Right atrium auricular region (tissue), 2 donors: ENCODE results near the gene ARID4B. TPM values are rescaled to one million over a fixed set of nuclear protein-coding genes. Genes with fewer than 3 reads are reported as not detected.
"Not testable (repeated sequence)": the region's sequence is repeated elsewhere in the genome, so short reads cannot be mapped to it uniquely, and the experiment has no call there.

Experiments used
- DNase-seq: peaks from one replicate; pipeline ENCODE4 v3.0.0-alpha.2; 2019; ENCODE audit warnings: low spot score
- H3K27ac ChIP-seq, 2 donors: fragments of 200-600 bp; sonication (generic); 1 replicate in 1 of 2; 2 replicates in 1 of 2; pipeline ENCODE4 v1.5.1; 2016 to 2019
- H3K27me3 ChIP-seq, 2 donors: fragments of 200-600 bp; sonication (generic); one replicate each; pipeline versions ENCODE4 v1.5.1 to v1.6.0; 2017 to 2019
- H3K36me3 ChIP-seq: fragments of 200-600 bp; sonication (generic); one replicate; pipeline ENCODE4 v1.5.1; 2016
- H3K4me1 ChIP-seq, 2 donors: fragments of 200-600 bp; sonication (generic); one replicate each; pipeline versions ENCODE4 v1.5.1 to v1.6.0; 2017 to 2019
- H3K4me3 ChIP-seq, 2 donors: fragments of 200-600 bp; sonication (generic); 1 replicate in 1 of 2; 2 replicates in 1 of 2; pipeline ENCODE4 v1.5.1; 2017 to 2019; ENCODE audit warnings: mild to moderate bottlenecking in 1 of 2, moderate library complexity in 1 of 2
- H3K9me3 ChIP-seq, 2 donors: fragments of 200-600 bp; sonication (generic); one replicate each; pipeline ENCODE4 v1.5.1; 2019
- total RNA-seq, 2 donors: library from RNA; depleted of rRNA; stranded (reverse); fragments of >200 nt; gene quantifications; one replicate each; pipeline ENCODE4 v1.1.0, GENCODE V29; 2016
- TF ChIP-seq, protein P1 (sequence below), 2 donors: fragments of 200-600 bp; sonication (generic); IDR thresholded peaks; one replicate each; pipeline ENCODE4 v1.5.1; 2019; ENCODE audit warnings: antibody characterized with exemption in 2 of 2

The ARID4B gene
- total RNA-seq, 2 donors from 2014 or later: 15.9 to 16.1 TPM

DNA sequence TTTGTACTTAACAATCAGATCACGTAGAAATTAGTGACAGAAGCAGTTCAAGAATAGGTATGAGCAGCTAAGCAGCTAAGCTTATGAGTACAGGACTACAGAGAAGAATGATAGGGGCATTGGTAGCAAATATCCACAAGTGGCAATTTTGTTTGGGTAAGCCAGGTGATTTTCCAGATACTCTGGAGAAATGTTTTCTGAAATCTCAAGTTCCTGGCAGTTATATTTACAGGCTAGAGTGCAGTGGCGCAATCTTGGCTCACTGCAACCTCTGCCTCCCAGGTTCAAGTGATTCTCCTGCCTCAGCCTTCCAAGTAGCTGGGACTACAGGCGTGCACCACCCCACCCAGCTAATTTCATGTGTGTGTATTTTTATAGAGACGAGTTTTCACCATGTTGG is 55.1 kb downstream of the ARID4B start:
- TF ChIP-seq, protein P1, sequence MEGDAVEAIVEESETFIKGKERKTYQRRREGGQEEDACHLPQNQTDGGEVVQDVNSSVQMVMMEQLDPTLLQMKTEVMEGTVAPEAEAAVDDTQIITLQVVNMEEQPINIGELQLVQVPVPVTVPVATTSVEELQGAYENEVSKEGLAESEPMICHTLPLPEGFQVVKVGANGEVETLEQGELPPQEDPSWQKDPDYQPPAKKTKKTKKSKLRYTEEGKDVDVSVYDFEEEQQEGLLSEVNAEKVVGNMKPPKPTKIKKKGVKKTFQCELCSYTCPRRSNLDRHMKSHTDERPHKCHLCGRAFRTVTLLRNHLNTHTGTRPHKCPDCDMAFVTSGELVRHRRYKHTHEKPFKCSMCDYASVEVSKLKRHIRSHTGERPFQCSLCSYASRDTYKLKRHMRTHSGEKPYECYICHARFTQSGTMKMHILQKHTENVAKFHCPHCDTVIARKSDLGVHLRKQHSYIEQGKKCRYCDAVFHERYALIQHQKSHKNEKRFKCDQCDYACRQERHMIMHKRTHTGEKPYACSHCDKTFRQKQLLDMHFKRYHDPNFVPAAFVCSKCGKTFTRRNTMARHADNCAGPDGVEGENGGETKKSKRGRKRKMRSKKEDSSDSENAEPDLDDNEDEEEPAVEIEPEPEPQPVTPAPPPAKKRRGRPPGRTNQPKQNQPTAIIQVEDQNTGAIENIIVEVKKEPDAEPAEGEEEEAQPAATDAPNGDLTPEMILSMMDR (IDR thresholded peaks at IDR 0.05): no peak
- no peak for DNase-seq
- H3K36me3 ChIP-seq: no peaks in the 10 kb centered on the region
- no peaks in the 10 kb centered on the region for H3K9me3 ChIP-seq
- no peak overlapping the region for H3K4me3 ChIP-seq
- no peak overlapping the region for H3K27ac ChIP-seq
- H3K4me1 ChIP-seq: peaks cover 0 to 5% of the 10 kb centered on the region in 2 donors
- H3K27me3 ChIP-seq: no peaks in the 10 kb centered on the region

DNA sequence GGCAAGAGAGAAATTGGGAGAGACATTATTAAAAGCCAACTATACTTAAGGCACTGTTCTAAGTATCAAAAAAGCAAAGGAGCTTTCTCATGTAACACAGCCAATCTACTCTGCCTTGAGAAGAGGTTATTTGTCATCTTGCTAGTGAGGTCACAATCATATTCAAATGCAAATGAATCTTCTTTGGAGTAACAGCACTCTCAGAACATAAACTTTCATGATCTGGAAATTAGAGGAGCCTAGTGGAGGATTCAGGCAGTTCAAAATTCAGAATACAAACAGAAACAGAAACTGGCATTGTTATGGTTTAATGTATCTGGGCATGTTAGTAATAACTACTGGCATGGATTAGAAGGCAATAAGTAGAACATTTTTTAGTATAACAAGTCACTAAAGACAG is 57.4 kb downstream of the ARID4B start:
- Histone ChIP-seq H3K9me3 (no peaks in the 10 kb centered on the region), H3K27ac (no peak overlapping the region), H3K27me3 (no peaks in the 10 kb centered on the region), H3K36me3 (no peaks in the 10 kb centered on the region), H3K4me3 (no peak overlapping the region), H3K4me1 (peaks cover 0 to 17% of the 10 kb centered on the region in 2 donors)
- DNase-seq: no peak
- TF ChIP-seq, protein P1 (IDR thresholded peaks at IDR 0.05): no peak

DNA sequence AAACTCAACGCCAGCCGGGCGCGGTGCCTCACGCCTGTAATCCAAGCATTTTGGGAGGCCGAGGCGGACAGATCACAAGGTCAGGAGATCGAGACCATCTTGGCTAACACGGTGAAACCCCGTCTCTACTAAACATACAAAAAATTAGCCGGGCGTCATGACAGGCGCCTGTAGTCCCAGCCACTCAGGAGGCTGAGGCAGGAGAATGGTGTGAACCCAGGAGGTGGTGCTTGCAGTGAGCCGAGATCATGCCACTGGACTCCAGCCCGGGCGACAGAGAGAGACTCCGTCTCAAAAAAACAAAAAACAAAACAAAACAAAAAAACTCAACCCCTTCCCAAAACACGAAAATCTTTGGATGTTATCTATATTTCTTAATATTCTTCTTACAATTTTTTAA is 58.0 kb downstream of the ARID4B start:
- not testable (repeated sequence) for H3K27ac ChIP-seq

DNA sequence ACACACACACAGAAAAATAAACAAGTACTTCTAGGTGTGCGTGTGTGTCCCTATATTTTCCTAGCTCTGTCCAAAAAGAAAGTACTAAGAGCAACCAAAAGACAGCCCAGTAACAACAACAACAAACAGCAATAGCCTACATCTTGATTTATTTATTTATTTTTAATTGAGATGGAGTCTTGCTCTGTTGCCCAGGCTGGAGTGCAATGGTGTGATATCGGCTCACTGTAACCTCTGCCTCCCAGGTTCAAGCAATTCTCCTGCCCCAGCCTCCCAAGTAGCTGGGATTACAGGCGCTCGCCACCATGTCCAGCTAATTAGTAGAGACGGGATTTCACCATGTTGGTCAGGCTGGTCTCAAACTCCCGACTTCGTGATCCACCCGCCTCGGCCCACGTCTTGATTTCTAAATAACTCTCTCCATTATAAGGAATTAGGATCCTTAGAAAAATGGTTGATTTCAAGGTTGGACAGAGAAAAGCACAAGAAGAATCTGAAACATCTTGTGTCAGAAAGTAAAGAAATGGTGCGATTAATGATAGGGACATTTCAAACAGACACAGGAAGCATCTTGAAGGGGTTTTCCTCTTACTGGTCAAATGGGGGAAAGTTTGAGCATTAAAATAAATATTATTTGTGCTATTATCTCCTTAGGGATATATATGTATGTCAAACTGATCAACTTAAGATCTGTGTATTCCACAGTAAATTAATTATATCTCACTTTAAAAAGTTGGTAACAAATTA is 59.4 kb downstream of the ARID4B start:
- no peaks in the 10 kb centered on the region for H3K27me3 ChIP-seq
- no peaks in the 10 kb centered on the region for H3K36me3 ChIP-seq
- no peak for DNase-seq
- peaks cover 0 to 20% of the 10 kb centered on the region in 2 donors for H3K4me1 ChIP-seq
- H3K4me3 ChIP-seq: no peak overlapping the region
- H3K9me3 ChIP-seq: no peaks in the 10 kb centered on the region
- no peak overlapping the region for H3K27ac ChIP-seq
- TF ChIP-seq, protein P1 (IDR thresholded peaks at IDR 0.05): no peak

More for the DNA sequence above, 58.0 kb downstream of the ARID4B start:
- not testable (repeated sequence) for H3K36me3 ChIP-seq, DNase-seq, H3K4me3 ChIP-seq, H3K9me3 ChIP-seq, H3K27me3 ChIP-seq
- H3K4me1 ChIP-seq: peaks cover 0 to 20% of the 10 kb centered on the region in 2 donors

DNA sequence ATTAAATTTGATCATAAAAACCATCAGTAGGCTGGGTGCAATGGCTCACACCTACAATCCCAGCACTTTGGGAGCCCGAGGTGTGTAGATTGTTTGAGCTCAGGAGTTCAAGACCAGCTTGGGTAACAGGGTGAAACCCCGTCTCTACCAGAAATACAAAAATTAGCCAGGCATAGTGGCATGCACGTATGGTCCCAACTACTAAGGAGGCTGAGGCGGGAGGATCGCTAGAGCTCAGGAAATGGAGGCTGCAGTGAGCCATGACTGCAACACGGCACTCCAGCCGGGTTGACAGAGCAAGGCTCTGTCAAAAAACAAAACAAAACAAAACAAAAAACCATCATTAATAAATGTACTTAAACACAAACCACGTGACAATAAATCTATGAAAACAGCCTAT is 61.0 kb downstream of the ARID4B start:
- TF ChIP-seq, protein P1 (IDR thresholded peaks at IDR 0.05): no peak
- H3K27ac ChIP-seq: no peak overlapping the region
- H3K27me3 ChIP-seq: no peaks in the 10 kb centered on the region
- H3K4me1 ChIP-seq: peaks cover 0 to 15% of the 10 kb centered on the region in 2 donors
- H3K36me3 ChIP-seq: no peaks in the 10 kb centered on the region
- H3K9me3 ChIP-seq: no peaks in the 10 kb centered on the region
- DNase-seq: no peak
- no peak overlapping the region for H3K4me3 ChIP-seq

DNA sequence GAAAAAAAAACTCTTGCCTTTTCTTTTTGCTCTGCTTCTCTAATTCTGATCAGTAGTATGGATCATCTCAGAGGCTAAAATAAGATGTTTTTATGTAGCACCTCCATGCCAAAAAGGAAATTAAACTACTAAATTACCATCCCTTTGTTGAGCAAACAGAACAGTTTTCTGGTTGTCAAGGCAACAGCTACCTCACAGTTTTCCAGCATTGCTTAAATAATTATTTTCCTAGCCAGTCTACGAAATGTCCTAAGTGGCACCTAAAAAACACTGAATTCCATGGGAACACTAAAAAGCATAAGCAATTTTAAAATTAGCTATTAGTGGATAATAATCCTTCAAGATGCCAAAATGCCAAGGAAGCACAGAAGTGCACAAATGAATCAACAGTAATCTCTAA is 61.7 kb downstream of the ARID4B start:
- TF ChIP-seq, protein P1 (IDR thresholded peaks at IDR 0.05): no peak
- Histone ChIP-seq H3K4me1 (peaks cover 0 to 16% of the 10 kb centered on the region in 2 donors), H3K4me3 (no peak overlapping the region)

More for the DNA sequence above, 61.7 kb downstream of the ARID4B start:
- no peak overlapping the region for H3K27ac ChIP-seq
- no peaks in the 10 kb centered on the region for H3K27me3 ChIP-seq
- no peaks in the 10 kb centered on the region for H3K36me3 ChIP-seq
- H3K9me3 ChIP-seq: no peaks in the 10 kb centered on the region
- no peak for DNase-seq
